ENCODE measurements around the gene CORIN. TPM values are rescaled to one million over a fixed set of nuclear protein-coding genes. Genes with fewer than 3 reads are reported as not detected.

The CORIN gene
- total and polyA plus RNA-seq, 2 of the 4 experiments (the other 2 are of a cell fraction): 20.3 to 24.7 TPM

GRCh38 chr4:47703956-47704355 is 133.9 kb downstream of the CORIN start:
- no peak overlapping the region for H2AFZ ChIP-seq (replicated peaks; ENCODE audit: low read length, poor library complexity)
- H3K18ac ChIP-seq (ENCODE audit: low read depth, low read length): no peak overlapping the region
- no peaks in the 10 kb centered on the region for H3K4me1 ChIP-seq (ENCODE audit: control insufficient read depth, insufficient read depth, low read length)
- H3K9me1 ChIP-seq (ENCODE audit: insufficient read depth, low read length): no peaks in the 10 kb centered on the region
- no peak for ATAC-seq (ENCODE audit: low read depth)
- no peak overlapping the region for H3K27ac ChIP-seq (ENCODE audit: insufficient read depth, low read length)
- no peaks in the 10 kb centered on the region for H3K79me1 ChIP-seq (ENCODE audit: low read depth in 1 of 2, low read length in 2 of 2)
- H3K56ac ChIP-seq (ENCODE audit: extremely low read depth, insufficient read depth, low read length): no peak overlapping the region
- intact Hi-C loops (cut with micrococcal nuclease) (loop anchor here (1.0 kb wide), 1 partner anchor 383 kb away; no protein-coding TSS in a partner anchor), dilution Hi-C loops (cut with HindIII; ENCODE audit: low sequenced_read_pairs, unreplicated experiment) (no loop called here), in situ Hi-C loops (cut with MboI; ENCODE audit: low sequenced_read_pairs) (loop anchor here (10.0 kb wide), 1 partner anchor 131 kb away; the partner anchor contains the start of gene CORIN)
- CTCF ChIA-PET: interaction anchor here (1.6 kb wide), 2 partner anchors 133 to 136 kb away, joined by 4 read pairs; no protein-coding TSS in a partner anchor
- H3K27me3 ChIP-seq (ENCODE audit: control insufficient read depth, insufficient read depth, low read length): peaks cover 9% of the 10 kb centered on the region
- H2BK5ac ChIP-seq (ENCODE audit: low read depth, low read length, poor library complexity, severe bottlenecking): no peak overlapping the region
- no peak for TF ChIP-seq CEBPB (IDR thresholded peaks at IDR 0.05; ENCODE audit: low read depth, low read length)
- no peak for TF ChIP-seq MAZ (IDR thresholded peaks at IDR 0.05; ENCODE audit: borderline replicate concordance, low read depth, low read length)
- TF ChIP-seq ELK1 (IDR thresholded peaks at IDR 0.05; ENCODE audit: borderline replicate concordance, low read depth, low read length): no peak
- no peak for TF ChIP-seq CHD1 (IDR thresholded peaks at IDR 0.05; ENCODE audit: low read depth, low read length)
- no peak for TF ChIP-seq RCOR1 (IDR thresholded peaks at IDR 0.05; ENCODE audit: insufficient replicate concordance, low read length)
- no peak overlapping the region for H2BK15ac ChIP-seq (ENCODE audit: low read depth, low read length)
- no peaks in the 10 kb centered on the region for H3K36me3 ChIP-seq (ENCODE audit: control insufficient read depth, insufficient read depth, low read length)
- H4K20me1 ChIP-seq (ENCODE audit: insufficient read depth, low read length): no peaks in the 10 kb centered on the region
- no peaks in the 10 kb centered on the region for H3K9me3 ChIP-seq (ENCODE audit: control insufficient read depth, insufficient read depth, low read length)
- H3K4ac ChIP-seq (ENCODE audit: low read depth, low read length): no peak overlapping the region
- no peak overlapping the region for H4K5ac ChIP-seq (ENCODE audit: low read depth, low read length)
- POLR2A ChIA-PET (ENCODE audit: unreplicated experiment): no interaction called here
- no peak overlapping the region for H4K91ac ChIP-seq (ENCODE audit: insufficient read depth, low read depth, low read length)
- no peak overlapping the region for H2BK20ac ChIP-seq (ENCODE audit: low read depth, low read length)
- no peak overlapping the region for H3K4me2 ChIP-seq (ENCODE audit: low read depth, low read length)
- no peak overlapping the region for H3K23ac ChIP-seq (ENCODE audit: low read depth, low read length)
- 20% methylated on average over 1 of the region's 7 CpGs; no CpG with 5 or more reads in 1 of the 2 experiments for WGBS, 2 experiments (ENCODE audit: extremely low coverage in 2 of 2, insufficient read length in 1 of 2)
- no peak for DNase-seq
- no peak overlapping the region for H3K4me3 ChIP-seq (ENCODE audit: insufficient read depth, low read depth, low read length)
- no peak overlapping the region for H3K9ac ChIP-seq (ENCODE audit: low read depth, low read length)
- BruUV-seq (replicated peaks): no TSS peak
- no peak overlapping the region for H2AK9ac ChIP-seq (replicated peaks; ENCODE audit: low read depth, low read length, poor library complexity)
- H4K8ac ChIP-seq (ENCODE audit: low read depth in 2 of 2, low read length in 2 of 2): no peak overlapping the region
- no peak overlapping the region for H3K14ac ChIP-seq (replicated peaks; ENCODE audit: low read depth, low read length)
- H2BK120ac ChIP-seq (ENCODE audit: low read depth, low read length): no peak overlapping the region
- no peak overlapping the region for H2AK5ac ChIP-seq (ENCODE audit: low read depth, low read length)
